Activated CD4-positive, alpha-beta memory T cell treated with anti-CD3 and anti-CD28 coated beads for 36 hours (primary cell): Measurements from ENCODE around the gene GBA2. TPM values are rescaled to one million over a fixed set of nuclear protein-coding genes. Genes with fewer than 3 reads are reported as not detected.
A peak's percentile ranks its signal among the peaks of the same experiment; 100 is the strongest.

Source experiments
- CTCF ChIA-PET: fragments of 350-600 bp; sonication (Branson Sonifier 250); formaldehyde crosslinking; loops from one replicate; lab custom pipeline; 2021; ENCODE audit warnings: antibody characterized with exemption, inconsistent platforms; lab: Charles Lee
- POLR2A ChIA-PET: fragments of 350-600 bp; sonication (Branson Sonifier 250); formaldehyde crosslinking; loops from one replicate; lab custom pipeline; 2021; ENCODE audit warnings: antibody characterized with exemption; lab: Charles Lee
- DNase-seq: peaks from one replicate; pipeline ENCODE4 v3.0.0-alpha.2; 2020
- H3K27ac Mint-ChIP-seq: one replicate; pipeline ENCODE4 v1.8.0; 2021; ENCODE audit warnings: mixed read lengths
- H3K27me3 Mint-ChIP-seq: one replicate; pipeline ENCODE4 v1.8.0; 2021; ENCODE audit warnings: mixed read lengths
- H3K36me3 Mint-ChIP-seq: one replicate; pipeline ENCODE4 v1.8.0; 2021; ENCODE audit warnings: mixed read lengths
- H3K4me1 Mint-ChIP-seq: one replicate; pipeline ENCODE4 v1.8.0; 2021; ENCODE audit warnings: low read depth, mixed read lengths
- H3K4me3 Mint-ChIP-seq: one replicate; pipeline ENCODE4 v1.8.0; 2021; ENCODE audit warnings: mild to moderate bottlenecking, mixed read lengths
- H3K9me3 Mint-ChIP-seq: one replicate; pipeline ENCODE4 v1.8.0; 2021; ENCODE audit warnings: mixed read lengths
- intact Hi-C: fragments of 100-400 bp; cut with micrococcal nuclease; formaldehyde crosslinking; loops from one replicate; pipeline ENCODE4 v1.15.1; 2023
- total RNA-seq, 2 experiments: library from RNA; stranded (reverse); gene quantifications; one replicate each; pipeline ENCODE4 v1.2.3, GENCODE V29; 2021

GBA2 gene
- total RNA-seq, 2 experiments from 2014 or later: 30.4 to 30.7 TPM

GRCh38 chr9:35716230-35716629 is 32.8 kb downstream of the GBA2 start:
- H3K27me3 Mint-ChIP-seq: no peaks in the 10 kb centered on the region
- peaks cover 61% of the 10 kb centered on the region for H3K36me3 Mint-ChIP-seq
- intact Hi-C loops: no loop called here
- H3K4me3 Mint-ChIP-seq: no peak overlapping the region
- peaks cover 15% of the 10 kb centered on the region for H3K4me1 Mint-ChIP-seq
- no peak for DNase-seq
- H3K27ac Mint-ChIP-seq: no peak overlapping the region
- no peaks in the 10 kb centered on the region for H3K9me3 Mint-ChIP-seq
- CTCF ChIA-PET: interaction anchor here (6.5 kb wide), 1 partner anchor 20 kb away, joined by 55 read pairs; no protein-coding TSS in a partner anchor
- POLR2A ChIA-PET: interaction anchor here (0.9 to 1.4 kb wide), 2 partner anchors 12 to 20 kb away, joined by 3 to 5 read pairs; no protein-coding TSS in a partner anchor

- ChIA-PET POLR2A (interaction anchor here (1.4 kb wide), 1 partner anchor 13 kb away, joined by 5 read pairs; no protein-coding TSS in a partner anchor), CTCF (interaction anchor here (0.7 to 6.5 kb wide), 4 partner anchors 18 to 103 kb away, joined by 3 to 55 read pairs (median 4); partner anchors contain the start of genes CCDC107 and RMRP)
- Mint-ChIP-seq H3K9me3 (no peaks in the 10 kb centered on the region), H3K27me3 (no peaks in the 10 kb centered on the region), H3K36me3 (peaks cover 65% of the 10 kb centered on the region), H3K27ac (peak overlapping the region; percentile 4), H3K4me1 (peaks cover 15% of the 10 kb centered on the region), H3K4me3 (no peak overlapping the region)
- DNase-seq: no peak
- intact Hi-C loops: no loop called here
Measured at GRCh38 chr9:35714579-35715252, 34.3 kb downstream of the GBA2 start.

- Mint-ChIP-seq H3K4me3 (no peak overlapping the region), H3K36me3 (peaks cover 61% of the 10 kb centered on the region), H3K4me1 (peaks cover 15% of the 10 kb centered on the region), H3K27me3 (no peaks in the 10 kb centered on the region), H3K9me3 (no peaks in the 10 kb centered on the region), H3K27ac (no peak overlapping the region)
- ChIA-PET CTCF (interaction anchor here (0.9 to 6.5 kb wide), 3 partner anchors 18 to 56 kb away, joined by 3 to 55 read pairs (median 4); partner anchors contain the start of genes CCDC107 and RMRP), POLR2A (no interaction called here)
- DNase-seq: no peak
- intact Hi-C loops: no loop called here
Measured at GRCh38 chr9:35714123-35714522, 34.9 kb downstream of the GBA2 start.

GRCh38 chr9:35713578-35713977 is 35.5 kb downstream of the GBA2 start:
- ChIA-PET POLR2A (no interaction called here), CTCF (interaction anchor here (1.3 to 6.5 kb wide), 3 partner anchors 17 to 35 kb away, joined by 3 to 55 read pairs (median 3); partner anchors contain the start of genes GBA2 and RGP1)
- Mint-ChIP-seq H3K9me3 (no peaks in the 10 kb centered on the region), H3K27me3 (no peaks in the 10 kb centered on the region), H3K4me1 (peaks cover 15% of the 10 kb centered on the region), H3K4me3 (no peak overlapping the region), H3K27ac (no peak overlapping the region), H3K36me3 (peaks cover 64% of the 10 kb centered on the region)
- DNase-seq: no peak
- intact Hi-C loops: no loop called here

- H3K27me3 Mint-ChIP-seq: no peaks in the 10 kb centered on the region
- no peak overlapping the region for H3K4me3 Mint-ChIP-seq
- H3K27ac Mint-ChIP-seq: peak overlapping the region; percentile 18
- ChIA-PET POLR2A (no interaction called here), CTCF (interaction anchor here (0.5 to 6.5 kb wide), 6 partner anchors 9 to 36 kb away, joined by 3 to 55 read pairs (median 4); partner anchors contain the start of genes GBA2 and RGP1)
- peaks cover 64% of the 10 kb centered on the region for H3K36me3 Mint-ChIP-seq
- no peak for DNase-seq
- intact Hi-C loops: no loop called here
- peaks cover 15% of the 10 kb centered on the region for H3K4me1 Mint-ChIP-seq
- no peaks in the 10 kb centered on the region for H3K9me3 Mint-ChIP-seq
Measured at GRCh38 chr9:35712762-35713400, 36.1 kb downstream of the GBA2 start.

GRCh38 chr9:35711501-35712428 is 37.3 kb downstream of the GBA2 start:
- no peak overlapping the region for H3K27ac Mint-ChIP-seq
- no peak overlapping the region for H3K4me3 Mint-ChIP-seq
- peaks cover 15% of the 10 kb centered on the region for H3K4me1 Mint-ChIP-seq
- no peaks in the 10 kb centered on the region for H3K27me3 Mint-ChIP-seq
- H3K36me3 Mint-ChIP-seq: peaks cover 68% of the 10 kb centered on the region
- DNase-seq: no peak
- intact Hi-C loops: no loop called here
- CTCF ChIA-PET: interaction anchor here (1.0 to 6.5 kb wide), 6 partner anchors 12 to 108 kb away, joined by 3 to 55 read pairs (median 4); partner anchors contain the start of genes GBA2 and RGP1
- POLR2A ChIA-PET: no interaction called here
- no peaks in the 10 kb centered on the region for H3K9me3 Mint-ChIP-seq

GRCh38 chr9:35710818-35711500 is 38.1 kb downstream of the GBA2 start:
- H3K27me3 Mint-ChIP-seq: no peaks in the 10 kb centered on the region
- ChIA-PET POLR2A (no interaction called here), CTCF (interaction anchor here (1.3 to 6.5 kb wide), 2 partner anchors 14 to 15 kb away, joined by 4 to 55 read pairs; no protein-coding TSS in a partner anchor)
- no peak overlapping the region for H3K4me3 Mint-ChIP-seq
- no peak for DNase-seq
- H3K36me3 Mint-ChIP-seq: peaks cover 69% of the 10 kb centered on the region
- intact Hi-C loops: no loop called here
- peaks cover 15% of the 10 kb centered on the region for H3K4me1 Mint-ChIP-seq
- H3K9me3 Mint-ChIP-seq: no peaks in the 10 kb centered on the region
- H3K27ac Mint-ChIP-seq: no peak overlapping the region

- CTCF ChIA-PET: interaction anchor here (1.7 to 2.8 kb wide), 2 partner anchors 12 to 97 kb away, joined by 5 to 9 read pairs; no protein-coding TSS in a partner anchor
- POLR2A ChIA-PET: no interaction called here
- intact Hi-C loops: no loop called here
Measured at GRCh38 chr9:35708146-35708545, 40.9 kb downstream of the GBA2 start.

GRCh38 chr9:35706951-35707350 is 42.1 kb downstream of the GBA2 start:
- H3K27me3 Mint-ChIP-seq: no peaks in the 10 kb centered on the region
- ChIA-PET CTCF (interaction anchor here (0.8 to 2.8 kb wide), 4 partner anchors 10 to 175 kb away, joined by 3 to 9 read pairs (median 4); no protein-coding TSS in a partner anchor), POLR2A (no interaction called here)
- peaks cover 71% of the 10 kb centered on the region for H3K36me3 Mint-ChIP-seq
- DNase-seq: no peak
- no peak overlapping the region for H3K27ac Mint-ChIP-seq
- peaks cover 4% of the 10 kb centered on the region for H3K4me1 Mint-ChIP-seq
- intact Hi-C loops: no loop called here
- H3K9me3 Mint-ChIP-seq: no peaks in the 10 kb centered on the region
- H3K4me3 Mint-ChIP-seq: no peak overlapping the region

More at GRCh38 chr9:35708146-35708545, 40.9 kb downstream of the GBA2 start:
- H3K36me3 Mint-ChIP-seq: peaks cover 70% of the 10 kb centered on the region
- H3K27me3 Mint-ChIP-seq: no peaks in the 10 kb centered on the region
- DNase-seq: no peak
- H3K4me3 Mint-ChIP-seq: no peak overlapping the region
- H3K9me3 Mint-ChIP-seq: no peaks in the 10 kb centered on the region
- H3K4me1 Mint-ChIP-seq: peaks cover 15% of the 10 kb centered on the region
- no peak overlapping the region for H3K27ac Mint-ChIP-seq

GRCh38 chr9:35705836-35706430 is 43.1 kb downstream of the GBA2 start:
- no peaks in the 10 kb centered on the region for H3K4me1 Mint-ChIP-seq
- no peak overlapping the region for H3K4me3 Mint-ChIP-seq
- H3K9me3 Mint-ChIP-seq: no peaks in the 10 kb centered on the region
- CTCF ChIA-PET: interaction anchor here (0.7 to 2.8 kb wide), 5 partner anchors 9 to 32 kb away, joined by 3 to 15 read pairs (median 4); no protein-coding TSS in a partner anchor
- H3K27ac Mint-ChIP-seq: no peak overlapping the region
- intact Hi-C loops: no loop called here
- no peak for DNase-seq
- H3K36me3 Mint-ChIP-seq: peaks cover 63% of the 10 kb centered on the region
- H3K27me3 Mint-ChIP-seq: no peaks in the 10 kb centered on the region
- POLR2A ChIA-PET: interaction anchor here (0.8 kb wide), 1 partner anchor 59 kb away, joined by 3 read pairs; no protein-coding TSS in a partner anchor
